CD4-positive, alpha-beta T cell (primary cell): ENCODE data around the gene C17orf58. TPM values are rescaled to one million over a fixed set of nuclear protein-coding genes. Genes with fewer than 3 reads are reported as not detected.

Experiments
- ATAC-seq: fragments of 200-7000 bp; cut with Tn5 transposase; one replicate; pipeline ENCODE4 v1.10.0; 2022; ENCODE audit warnings: mild to moderate bottlenecking; ENCODE audit not compliant: poor library complexity
- CTCF ChIA-PET: fragments of 350-600 bp; sonication (Branson Sonifier 250); formaldehyde crosslinking; loops from one replicate; lab custom pipeline; 2021; ENCODE audit warnings: antibody characterized with exemption, inconsistent platforms; lab: Charles Lee
- POLR2A ChIA-PET: fragments of 350-600 bp; sonication (Branson Sonifier 250); formaldehyde crosslinking; loops from one replicate; lab custom pipeline; 2021; ENCODE audit warnings: antibody characterized with exemption, inconsistent platforms; lab: Charles Lee
- DNase-seq, 14 experiments: peaks; one replicate each; pipeline ENCODE4 v3.0.0-alpha.2; 2013 to 2020; ENCODE audit warnings: mixed read lengths in 2 of 14
- H3K27ac ChIP-seq, 2 donors: one replicate each; pipeline versions ENCODE4 v1.5.1 to v1.7.0; 2013; ENCODE audit warnings: low read length in 2 of 2, low read depth in 1 of 2, mild to moderate bottlenecking in 1 of 2
- H3K27me3 ChIP-seq, 2 experiments: 1 replicate in 1 of 2; 2 replicates in 1 of 2; pipeline versions ENCODE4 v1.6.1 to v1.7.0; 2013; ENCODE audit warnings: low read length in 2 of 2, control low read depth in 1 of 2, mild to moderate bottlenecking in 1 of 2, moderate library complexity in 1 of 2; ENCODE audit not compliant: insufficient read depth in 2 of 2, control insufficient read depth in 1 of 2
- H3K36me3 ChIP-seq: one replicate; pipeline ENCODE4 v1.6.1; 2013; ENCODE audit warnings: low read length, control low read depth; ENCODE audit not compliant: insufficient read depth
- H3K4me1 ChIP-seq: one replicate; pipeline ENCODE4 v1.6.1; 2013; ENCODE audit warnings: low read length, control low read depth; ENCODE audit not compliant: insufficient read depth
- H3K4me3 ChIP-seq: one replicate; pipeline ENCODE4 v1.5.1; 2013; ENCODE audit warnings: mild to moderate bottlenecking, low read length, moderate library complexity
- H3K9me3 ChIP-seq, 2 experiments: 1 replicate in 1 of 2; 2 replicates in 1 of 2; pipeline versions ENCODE4 v1.6.1 to v1.7.0; 2013; ENCODE audit warnings: low read length in 2 of 2, mild to moderate bottlenecking in 2 of 2, control low read depth in 1 of 2, moderate library complexity in 1 of 2; ENCODE audit not compliant: control insufficient read depth in 1 of 2, insufficient read depth in 1 of 2
- H3K27ac Mint-ChIP-seq: one replicate; pipeline ENCODE4 v1.8.0; 2020; ENCODE audit warnings: mixed read lengths
- H3K27me3 Mint-ChIP-seq: one replicate; pipeline ENCODE4 v1.8.0; 2021; ENCODE audit warnings: mixed read lengths
- H3K36me3 Mint-ChIP-seq: one replicate; pipeline ENCODE4 v1.8.0; 2021; ENCODE audit warnings: low read depth, mixed read lengths
- H3K4me1 Mint-ChIP-seq: one replicate; pipeline ENCODE4 v1.8.0; 2021; ENCODE audit warnings: low read depth, mixed read lengths
- H3K4me3 Mint-ChIP-seq: one replicate; pipeline ENCODE4 v1.8.0; 2020; ENCODE audit warnings: mild to moderate bottlenecking, mixed read lengths
- H3K9me3 Mint-ChIP-seq: one replicate; pipeline ENCODE4 v1.8.0; 2020; ENCODE audit warnings: mixed read lengths
- intact Hi-C, 2 experiments: fragments of 100-400 bp; cut with DNase I in 1 of 2; cut with micrococcal nuclease in 1 of 2; formaldehyde crosslinking; loops; one replicate each; pipeline versions ENCODE4 v1.15.1 to v1.9.0; 2023 to 2025; cut with DNase I, micrococcal nuclease
- total RNA-seq, 174 experiments: library from RNA in 2 of 174; stranded (reverse) in 2 of 174; gene quantifications; one replicate each; pipeline ENCODE4 v1.2.3 and lab custom pipeline; 2021 to 2026
- TF ChIP-seq, protein P1 (sequence below): fragments of 200-600 bp; IDR thresholded peaks from one replicate; pipeline ENCODE4 v1.8.0; 2022; ENCODE audit warnings: antibody characterized with exemption, mild to moderate bottlenecking

C17orf58 gene
- total RNA-seq, 2 experiments from 2014 or later: 0.22 to 0.31 TPM

DNA sequence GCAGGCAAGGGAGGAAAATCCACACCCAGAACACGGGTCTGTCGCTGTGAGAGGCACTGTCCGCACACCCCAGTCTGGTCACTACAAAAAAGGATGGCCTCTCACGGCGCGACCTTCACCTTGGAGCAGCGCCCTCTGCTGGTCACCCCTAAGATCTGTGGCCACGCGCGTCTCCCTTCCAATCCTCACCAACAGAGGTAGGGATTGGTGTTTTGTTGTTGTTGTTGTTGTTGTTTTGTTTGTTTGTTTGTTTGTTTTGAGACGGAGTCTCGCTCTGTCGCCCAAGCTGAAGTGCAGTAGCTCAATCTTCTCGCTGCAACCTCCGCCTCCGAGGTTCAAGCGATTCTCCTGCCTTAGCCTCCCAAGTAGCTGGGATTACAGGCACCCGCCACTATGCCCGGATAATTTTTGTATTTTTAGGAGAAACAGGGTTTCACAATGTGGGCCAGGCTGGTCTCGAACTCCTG, 15.0 kb upstream of the C17orf58 start:
- Histone ChIP-seq H3K27me3 (no peaks in the 10 kb centered on the region), H3K4me3 (peak overlapping the region; percentile 30), H3K27ac (no peak overlapping the region), H3K4me1 (peaks cover 8% of the 10 kb centered on the region), H3K9me3 (no peaks in the 10 kb centered on the region), H3K36me3 (no peaks in the 10 kb centered on the region)
- intact Hi-C loops: loop anchor here in 1 of 2 experiments (5.0 kb wide), 1 partner anchor 49 kb away; no protein-coding TSS in a partner anchor
- Mint-ChIP-seq H3K27me3 (no peaks in the 10 kb centered on the region), H3K36me3 (no peaks in the 10 kb centered on the region), H3K9me3 (no peaks in the 10 kb centered on the region), H3K4me3 (peak overlapping the region; percentile 14), H3K4me1 (peaks cover 11% of the 10 kb centered on the region), H3K27ac (no peak overlapping the region)
- POLR2A ChIA-PET: no interaction called here
- CTCF ChIA-PET: interaction anchor here (0.8 kb wide), 1 partner anchor 25 kb away, joined by 4 read pairs; the partner anchor contains the start of gene KPNA2
- peak; percentile 31 to 80 (median 46) for DNase-seq
- TF ChIP-seq, protein P1, sequence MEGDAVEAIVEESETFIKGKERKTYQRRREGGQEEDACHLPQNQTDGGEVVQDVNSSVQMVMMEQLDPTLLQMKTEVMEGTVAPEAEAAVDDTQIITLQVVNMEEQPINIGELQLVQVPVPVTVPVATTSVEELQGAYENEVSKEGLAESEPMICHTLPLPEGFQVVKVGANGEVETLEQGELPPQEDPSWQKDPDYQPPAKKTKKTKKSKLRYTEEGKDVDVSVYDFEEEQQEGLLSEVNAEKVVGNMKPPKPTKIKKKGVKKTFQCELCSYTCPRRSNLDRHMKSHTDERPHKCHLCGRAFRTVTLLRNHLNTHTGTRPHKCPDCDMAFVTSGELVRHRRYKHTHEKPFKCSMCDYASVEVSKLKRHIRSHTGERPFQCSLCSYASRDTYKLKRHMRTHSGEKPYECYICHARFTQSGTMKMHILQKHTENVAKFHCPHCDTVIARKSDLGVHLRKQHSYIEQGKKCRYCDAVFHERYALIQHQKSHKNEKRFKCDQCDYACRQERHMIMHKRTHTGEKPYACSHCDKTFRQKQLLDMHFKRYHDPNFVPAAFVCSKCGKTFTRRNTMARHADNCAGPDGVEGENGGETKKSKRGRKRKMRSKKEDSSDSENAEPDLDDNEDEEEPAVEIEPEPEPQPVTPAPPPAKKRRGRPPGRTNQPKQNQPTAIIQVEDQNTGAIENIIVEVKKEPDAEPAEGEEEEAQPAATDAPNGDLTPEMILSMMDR: peak; percentile 85
- peak; percentile 78 for ATAC-seq

DNA sequence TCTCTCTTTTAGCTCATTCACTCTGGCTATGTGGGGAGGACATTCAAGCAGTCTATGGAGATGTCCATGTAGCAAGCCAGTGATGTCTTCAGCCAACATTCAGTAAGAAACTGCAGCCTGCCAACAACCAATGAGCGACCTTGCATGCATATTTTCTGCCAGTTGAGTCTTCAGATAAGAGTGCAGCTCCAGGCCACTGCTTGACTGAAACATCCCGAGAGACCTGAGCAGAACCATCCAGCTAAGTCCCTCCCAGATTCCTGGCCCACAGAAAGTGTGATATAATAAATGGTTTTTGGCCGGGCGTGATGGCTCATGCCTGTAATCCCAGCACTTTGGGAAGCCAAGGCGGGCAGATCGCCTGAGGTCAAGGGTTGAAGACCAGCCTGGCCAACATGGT, 10.5 kb upstream of the C17orf58 start:
- H3K9me3 Mint-ChIP-seq: no peaks in the 10 kb centered on the region
- Histone ChIP-seq H3K27ac (no peak overlapping the region), H3K9me3 (no peaks in the 10 kb centered on the region), H3K4me1 (peaks cover 8% of the 10 kb centered on the region), H3K4me3 (no peak overlapping the region), H3K27me3 (no peaks in the 10 kb centered on the region), H3K36me3 (no peaks in the 10 kb centered on the region)
- no peak overlapping the region for H3K4me3 Mint-ChIP-seq
- TF ChIP-seq, protein P1: no peak
- no peak for ATAC-seq
- DNase-seq: no peak
- no peaks in the 10 kb centered on the region for H3K36me3 Mint-ChIP-seq
- intact Hi-C loops: no loop called here
- POLR2A ChIA-PET: interaction anchor here (1.7 kb wide), 1 partner anchor 13 kb away, joined by 4 read pairs; no protein-coding TSS in a partner anchor
- H3K27ac Mint-ChIP-seq: no peak overlapping the region
- peaks cover 6% of the 10 kb centered on the region for H3K4me1 Mint-ChIP-seq
- H3K27me3 Mint-ChIP-seq: no peaks in the 10 kb centered on the region
- CTCF ChIA-PET: interaction anchor here (1.2 kb wide), 1 partner anchor 13 kb away, joined by 5 read pairs; no protein-coding TSS in a partner anchor

DNA sequence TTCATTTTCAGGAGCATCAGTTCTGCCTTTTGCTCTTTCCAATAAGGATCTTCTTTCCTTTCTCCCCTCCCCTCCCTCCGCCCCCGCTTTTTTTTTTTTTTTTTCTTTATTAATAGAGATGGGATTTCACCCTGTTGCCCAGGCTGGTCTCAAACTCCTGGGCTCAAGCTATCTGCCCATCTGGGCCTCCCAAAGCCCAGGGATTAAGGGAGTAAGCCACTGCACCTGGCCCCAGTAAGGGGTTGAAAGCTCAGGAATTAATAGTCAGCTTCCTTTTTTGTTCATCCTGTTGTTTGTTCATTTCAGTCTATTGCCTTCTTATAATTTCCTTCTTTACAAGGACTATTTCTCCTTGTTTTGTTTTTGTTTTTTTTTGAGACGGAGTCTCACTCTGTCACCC, 7.9 kb upstream of the C17orf58 start:
- H3K4me1 ChIP-seq: no peaks in the 10 kb centered on the region
- no peaks in the 10 kb centered on the region for H3K36me3 ChIP-seq
- DNase-seq (no peak), ATAC-seq (no peak)
- H3K4me3 Mint-ChIP-seq: no peak overlapping the region
- no peaks in the 10 kb centered on the region for H3K4me1 Mint-ChIP-seq
- H3K4me3 ChIP-seq: no peak overlapping the region
- POLR2A ChIA-PET: no interaction called here
- TF ChIP-seq, protein P1: no peak
- no peak overlapping the region for H3K27ac ChIP-seq
- no peaks in the 10 kb centered on the region for H3K9me3 ChIP-seq
- no peak overlapping the region for H3K27ac Mint-ChIP-seq
- H3K27me3 Mint-ChIP-seq: no peaks in the 10 kb centered on the region
- no peaks in the 10 kb centered on the region for H3K36me3 Mint-ChIP-seq
- intact Hi-C loops: no loop called here
- H3K27me3 ChIP-seq: no peaks in the 10 kb centered on the region
- no peaks in the 10 kb centered on the region for H3K9me3 Mint-ChIP-seq
- CTCF ChIA-PET: interaction anchor here (0.6 kb wide), 1 partner anchor 177 kb away, joined by 3 read pairs; no protein-coding TSS in a partner anchor
